HL-60/S4 treated with retinoic acid at 250 ng/mL for 4 days and 3 days (cell line): ENCODE measurements around the gene SORL1.

ENCODE experiments used
- in situ Hi-C: fragments of 300-500 bp; cut with MboI; formaldehyde crosslinking; loops from 2 replicates; pipeline ENCODE4 v1.7.0; 2022; ENCODE audit warnings: low sequenced_read_pairs

Gene SORL1

DNA sequence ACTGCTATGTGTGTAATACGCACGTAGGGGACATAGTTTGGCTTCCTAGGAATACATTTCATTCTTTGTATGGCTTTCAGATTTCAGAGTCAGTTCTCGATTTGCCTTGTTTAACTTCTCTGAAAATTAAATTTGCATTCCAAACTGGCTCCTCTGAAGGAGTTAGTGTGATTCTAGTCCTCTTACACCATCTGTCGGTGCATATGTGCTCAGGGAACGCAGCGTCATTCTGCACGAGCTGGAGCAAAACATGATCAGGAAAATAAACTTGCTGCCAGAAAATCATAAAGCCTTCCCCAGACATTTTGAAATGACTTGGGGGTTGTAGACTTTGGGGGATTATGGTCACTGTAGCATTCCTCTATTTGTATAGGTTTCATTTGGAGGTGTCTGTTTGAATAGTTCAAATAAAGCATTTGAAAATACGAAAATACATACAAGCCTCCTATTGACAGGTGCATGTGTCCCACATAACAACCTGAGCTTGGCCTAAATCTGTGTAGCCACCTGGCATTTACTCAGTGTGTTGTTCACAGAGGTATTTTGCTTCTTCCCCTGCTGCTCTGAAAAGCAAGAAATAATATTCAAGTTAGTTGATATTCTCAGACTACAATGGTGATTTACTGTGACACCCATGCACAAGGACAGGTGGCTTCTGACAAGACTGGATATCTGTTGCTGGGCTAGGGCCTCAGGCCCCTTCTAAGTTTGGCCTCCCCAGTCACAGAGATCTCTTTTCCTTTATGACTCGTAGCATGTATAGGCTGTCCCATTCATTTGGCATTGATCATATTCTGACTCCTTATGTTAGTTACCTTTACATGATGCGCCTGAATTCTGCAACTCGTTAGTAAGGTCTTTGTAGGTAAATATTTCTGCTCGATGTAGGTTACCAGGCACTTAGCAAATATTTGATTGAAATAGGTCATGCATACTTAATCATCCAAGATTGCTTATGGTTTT, 82.3 kb downstream of the SORL1 start:
- in situ Hi-C loops, result no loop called here

DNA sequence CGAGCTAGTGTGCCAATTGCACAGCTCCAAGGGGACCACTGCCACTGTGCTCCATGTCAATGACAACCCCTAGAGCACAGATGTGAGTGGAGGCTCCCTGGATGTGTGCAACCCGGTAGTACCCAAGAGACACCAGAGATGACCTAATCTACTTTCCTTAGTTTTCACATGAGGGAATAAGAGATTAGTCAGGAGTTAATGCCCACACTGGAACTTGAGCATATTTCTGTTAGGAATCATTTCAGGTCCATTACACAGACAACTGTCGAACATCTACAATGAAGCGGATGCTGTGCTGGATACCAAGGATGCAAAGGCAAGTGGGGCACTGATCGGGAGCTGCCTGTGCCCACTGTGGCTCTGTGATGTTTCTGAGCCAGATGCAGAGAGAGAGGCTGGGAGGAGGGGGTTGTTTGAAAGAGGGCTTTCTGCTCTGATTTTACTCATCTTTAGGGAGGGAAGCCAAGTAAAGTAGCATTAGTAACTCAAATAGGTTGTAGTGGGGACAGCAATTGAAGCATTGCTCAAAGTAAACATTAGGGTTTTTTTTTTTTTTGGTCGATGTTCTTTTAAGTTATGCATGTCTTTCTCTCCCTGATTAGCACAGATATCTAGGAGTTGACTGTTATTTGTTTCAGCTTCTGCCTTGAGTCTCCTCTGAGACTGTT, 83.1 kb downstream of the SORL1 start:
- in situ Hi-C loops, result no loop called here

- in situ Hi-C loops, result no loop called here
These were observed 84.0 kb downstream of the SORL1 start for GRCh38 chr11:121536126-121536525.

DNA sequence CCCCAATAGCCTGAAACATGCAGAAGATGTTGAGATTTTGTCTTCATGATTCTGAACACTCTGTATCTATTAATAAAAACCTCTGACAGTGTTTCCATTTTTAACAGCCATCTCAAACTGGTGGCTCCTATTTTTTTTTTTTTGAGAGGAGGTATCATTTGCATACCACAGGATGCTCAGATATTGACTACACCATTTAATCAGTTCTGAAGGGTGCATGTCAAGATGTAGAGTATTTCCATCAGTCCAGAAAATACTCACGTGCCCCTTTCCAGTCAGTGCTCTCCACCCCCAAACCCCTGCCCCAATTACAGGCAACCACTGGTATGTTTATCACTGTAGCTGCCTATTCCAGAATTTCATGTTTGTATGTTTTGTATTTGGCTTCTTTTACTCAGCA, 85.9 kb downstream of the SORL1 start:
- in situ Hi-C loops, result no loop called here

DNA sequence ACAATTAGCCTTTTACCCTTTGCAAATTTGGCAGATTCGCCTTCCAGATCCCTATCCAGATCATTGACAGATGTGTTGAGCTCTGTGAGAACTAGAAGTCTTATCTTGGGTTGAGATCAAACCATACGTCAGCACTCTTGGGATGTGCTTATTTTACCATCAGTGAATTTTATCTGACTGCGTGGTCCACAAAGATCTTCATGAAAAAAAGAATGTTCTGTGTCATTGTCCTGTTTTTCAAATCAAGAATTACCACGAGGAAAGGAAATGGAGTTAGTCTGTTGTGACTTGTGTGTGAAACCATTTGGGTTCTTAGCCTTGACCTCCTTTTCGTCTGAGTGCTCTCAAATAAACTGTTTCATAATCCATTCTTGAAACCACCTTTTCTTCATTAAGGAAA, 86.9 kb downstream of the SORL1 start:
- in situ Hi-C loops, result no loop called here

- in situ Hi-C loops, result no loop called here
These were observed 88.5 kb downstream of the SORL1 start for GRCh38 chr11:121540627-121541026.

- in situ Hi-C loops, result no loop called here
These were observed 91.8 kb downstream of the SORL1 start for GRCh38 chr11:121543836-121544380.

DNA sequence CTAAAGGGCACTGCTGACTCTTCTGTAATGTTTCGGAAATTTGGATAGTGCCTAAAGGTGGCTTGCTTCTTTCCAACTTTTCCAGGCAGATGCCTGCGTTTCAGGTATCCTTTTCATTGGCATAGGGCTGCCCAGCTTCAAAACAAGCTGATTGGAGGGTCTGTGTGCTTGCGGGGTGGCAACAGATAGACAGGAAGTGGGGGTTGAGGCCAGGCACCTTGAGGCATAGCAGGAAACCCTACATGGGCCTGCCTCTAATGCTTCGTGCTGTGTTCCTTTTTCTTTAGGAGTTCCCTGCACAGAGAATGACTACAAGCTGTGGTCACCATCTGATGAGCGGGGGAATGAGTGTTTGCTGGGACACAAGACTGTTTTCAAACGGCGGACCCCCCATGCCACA, 92.8 kb downstream of the SORL1 start:
- in situ Hi-C loops, result no loop called here

DNA sequence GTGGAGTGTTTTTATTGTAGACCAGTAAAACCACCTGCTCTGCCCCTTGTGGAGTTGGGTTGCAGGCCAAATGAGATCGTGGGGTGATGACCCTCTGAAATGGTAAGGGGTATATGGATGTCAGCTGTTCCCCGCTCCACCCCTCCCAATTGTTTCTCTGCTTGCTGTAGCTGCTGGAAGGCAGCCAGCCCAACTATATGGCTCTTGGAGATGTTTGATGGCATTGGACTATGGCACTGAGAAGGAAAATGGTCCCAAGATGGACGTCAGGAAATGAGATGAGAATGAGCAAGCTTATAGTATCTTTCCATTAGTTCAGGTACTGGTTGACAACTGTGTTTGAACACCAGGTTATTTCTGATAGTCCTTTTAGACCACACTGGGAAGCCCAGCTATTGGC, 95.5 kb downstream of the SORL1 start:
- in situ Hi-C loops, result no loop called here

DNA sequence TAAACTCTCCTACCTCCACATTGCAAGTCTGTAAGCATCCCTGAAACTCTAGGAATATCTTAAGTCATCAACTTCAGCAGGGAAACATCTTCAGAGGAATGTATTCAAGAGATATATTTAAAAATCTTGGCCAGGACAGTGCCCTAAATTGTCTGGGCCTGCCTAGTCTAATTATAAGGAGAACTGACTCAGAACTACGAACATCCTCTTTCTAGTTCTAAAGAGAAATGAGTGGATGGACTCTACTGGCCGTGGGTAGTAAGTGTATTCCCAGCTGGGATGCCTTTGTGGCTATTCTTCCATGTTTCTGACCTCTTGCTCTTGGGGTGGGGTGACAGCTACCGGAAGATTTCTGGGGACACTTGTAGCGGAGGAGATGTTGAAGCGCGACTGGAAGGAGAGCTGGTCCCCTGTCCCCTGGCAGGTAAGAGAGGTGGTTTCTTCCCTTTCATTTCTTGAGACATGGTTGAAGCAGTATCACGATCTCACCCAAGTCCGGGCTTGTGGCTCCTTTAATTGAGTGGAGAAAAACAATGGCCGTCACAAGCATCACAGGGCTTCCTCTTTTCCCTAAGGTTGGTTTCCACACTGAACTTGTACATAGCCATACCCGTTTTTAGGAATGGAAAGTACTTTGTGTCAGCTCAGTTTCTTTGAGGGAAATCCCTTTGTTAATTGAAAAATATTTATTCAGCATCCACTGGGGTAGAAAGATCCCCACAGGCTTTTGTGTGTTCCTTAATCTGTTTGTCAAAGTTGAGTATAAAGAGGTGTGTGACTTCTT, 98.3 kb downstream of the SORL1 start:
- in situ Hi-C loops, result no loop called here

DNA sequence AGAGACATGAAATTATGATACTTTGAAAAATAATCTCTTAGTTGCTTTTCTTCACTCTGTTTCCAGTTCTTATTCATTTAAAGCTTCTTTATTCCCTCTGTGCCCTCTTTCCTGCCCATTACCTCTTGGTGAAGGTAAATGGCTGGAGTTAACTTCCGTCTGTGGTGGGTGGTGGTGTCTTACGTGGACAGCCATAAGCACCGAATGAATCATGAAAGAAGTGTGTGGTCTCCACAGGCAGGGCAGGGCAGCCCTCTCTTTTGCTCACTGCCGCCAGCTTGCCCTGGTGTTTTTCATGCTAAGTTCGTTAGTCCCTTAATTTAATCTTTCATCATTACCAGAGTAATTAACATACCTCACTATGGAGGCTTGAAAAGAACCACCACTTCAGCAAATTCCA, 99.3 kb downstream of the SORL1 start:
- in situ Hi-C loops, result no loop called here

GRCh38 chr11:121552154-121552553, 100.0 kb downstream of the SORL1 start:
- in situ Hi-C loops, result no loop called here

DNA sequence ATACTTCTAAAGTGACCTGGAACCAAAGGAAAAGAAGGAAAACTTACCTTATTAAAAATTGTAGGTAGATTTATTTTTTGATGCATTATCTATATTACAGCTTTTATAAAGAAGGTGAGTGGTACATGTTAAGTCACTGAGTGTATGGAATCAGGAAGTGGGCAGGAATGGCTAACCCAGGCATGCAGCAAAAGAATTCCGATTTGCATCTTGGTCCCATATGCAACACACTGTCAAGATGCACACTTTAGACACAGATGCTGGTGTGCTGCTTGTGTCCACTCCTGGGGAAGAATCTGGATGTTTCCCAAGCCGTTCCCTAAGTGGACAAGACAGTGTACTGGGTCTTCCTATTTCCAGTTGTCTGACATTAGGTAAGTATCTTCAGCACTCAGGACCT, 100.5 kb downstream of the SORL1 start:
- in situ Hi-C loops, result no loop called here

DNA sequence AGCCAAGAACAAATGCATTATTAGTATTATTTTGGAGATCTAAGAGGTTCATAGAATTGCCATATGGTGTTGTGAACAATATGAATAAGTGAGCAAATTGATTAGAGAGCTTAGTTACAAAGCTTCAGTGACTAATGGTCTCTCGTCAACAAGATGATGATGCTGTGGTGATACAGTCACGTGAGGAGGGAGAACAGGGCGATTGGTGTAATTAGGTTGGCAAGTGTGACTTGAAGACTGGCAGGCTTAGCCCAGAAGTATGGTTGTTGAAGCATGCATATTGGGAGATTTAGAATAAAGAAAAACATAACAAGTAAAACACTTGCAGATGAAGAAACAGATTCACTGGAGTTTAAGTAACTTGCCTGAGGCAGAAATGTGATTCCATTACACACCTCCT, 101.3 kb downstream of the SORL1 start:
- in situ Hi-C loops, result no loop called here

DNA sequence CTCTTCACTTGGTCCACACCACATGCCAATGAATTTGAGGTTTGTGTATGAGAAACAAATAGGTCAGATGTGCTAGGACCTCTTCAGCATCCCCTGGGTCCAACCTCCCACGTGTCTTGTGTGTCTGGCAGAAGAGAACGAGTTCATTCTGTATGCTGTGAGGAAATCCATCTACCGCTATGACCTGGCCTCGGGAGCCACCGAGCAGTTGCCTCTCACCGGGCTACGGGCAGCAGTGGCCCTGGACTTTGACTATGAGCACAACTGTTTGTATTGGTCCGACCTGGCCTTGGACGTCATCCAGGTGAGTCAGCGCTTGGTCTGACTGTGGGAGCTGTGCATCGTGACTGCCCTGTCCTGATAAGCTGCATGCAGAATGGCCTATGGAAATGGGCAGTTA, 101.7 kb downstream of the SORL1 start:
- in situ Hi-C loops, result no loop called here

DNA sequence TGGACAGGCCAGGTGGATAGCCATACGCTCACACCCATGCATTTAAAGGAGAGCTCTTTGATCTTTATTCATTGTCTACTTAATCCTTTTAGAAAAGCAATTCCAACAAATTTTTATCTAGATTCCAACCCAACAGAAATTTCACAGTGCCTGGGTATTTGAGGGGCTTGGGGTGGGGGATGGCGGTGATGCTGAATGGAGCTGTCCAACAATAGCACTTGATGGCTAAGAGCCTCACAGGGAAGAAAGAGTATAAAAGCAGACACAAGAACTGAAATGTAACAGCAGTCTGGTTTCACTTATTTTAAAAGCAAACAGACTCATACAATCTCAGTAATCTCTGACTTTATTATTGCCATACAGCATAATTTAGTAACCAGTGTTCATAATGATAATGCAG, 102.4 kb downstream of the SORL1 start:
- in situ Hi-C loops, result no loop called here

DNA sequence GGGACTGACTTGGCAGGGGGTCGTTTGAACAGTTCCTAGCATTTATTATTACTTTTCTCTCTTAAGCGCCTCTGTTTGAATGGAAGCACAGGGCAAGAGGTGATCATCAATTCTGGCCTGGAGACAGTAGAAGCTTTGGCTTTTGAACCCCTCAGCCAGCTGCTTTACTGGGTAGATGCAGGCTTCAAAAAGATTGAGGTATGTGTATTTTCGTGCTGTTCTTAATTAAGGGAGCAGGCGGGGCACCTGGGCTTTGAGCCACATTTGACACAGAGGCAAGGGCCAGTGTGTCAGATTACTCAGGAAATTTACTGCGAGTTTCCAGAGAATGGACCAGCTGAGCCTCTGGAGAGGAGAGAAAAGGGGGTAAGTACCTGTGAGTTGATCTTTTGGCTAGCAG, 103.0 kb downstream of the SORL1 start:
- in situ Hi-C loops, result no loop called here

- in situ Hi-C loops, result no loop called here
These were observed 104.8 kb downstream of the SORL1 start for GRCh38 chr11:121556937-121557336.

DNA sequence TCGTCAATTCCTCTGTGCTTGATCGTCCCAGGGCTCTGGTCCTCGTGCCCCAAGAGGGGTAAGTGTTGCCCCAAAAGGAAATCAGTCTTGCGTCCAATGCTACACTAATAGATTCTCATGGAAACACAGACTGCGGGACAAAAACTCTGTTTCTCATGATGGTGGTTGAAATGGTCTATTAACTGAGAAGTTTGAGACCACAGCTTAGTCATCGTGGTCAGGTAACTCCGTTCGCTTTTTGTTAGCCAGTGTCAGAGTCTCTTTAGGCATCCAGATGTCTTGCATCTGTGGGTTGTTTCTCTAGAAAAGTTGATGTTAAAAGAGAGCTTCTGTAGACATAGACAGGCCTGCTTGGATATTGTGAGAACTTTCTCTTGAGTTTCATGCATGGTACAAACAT, 105.2 kb downstream of the SORL1 start:
- in situ Hi-C loops, result no loop called here

GRCh38 chr11:121559606-121560200, 107.6 kb downstream of the SORL1 start:
- in situ Hi-C loops, result no loop called here

DNA sequence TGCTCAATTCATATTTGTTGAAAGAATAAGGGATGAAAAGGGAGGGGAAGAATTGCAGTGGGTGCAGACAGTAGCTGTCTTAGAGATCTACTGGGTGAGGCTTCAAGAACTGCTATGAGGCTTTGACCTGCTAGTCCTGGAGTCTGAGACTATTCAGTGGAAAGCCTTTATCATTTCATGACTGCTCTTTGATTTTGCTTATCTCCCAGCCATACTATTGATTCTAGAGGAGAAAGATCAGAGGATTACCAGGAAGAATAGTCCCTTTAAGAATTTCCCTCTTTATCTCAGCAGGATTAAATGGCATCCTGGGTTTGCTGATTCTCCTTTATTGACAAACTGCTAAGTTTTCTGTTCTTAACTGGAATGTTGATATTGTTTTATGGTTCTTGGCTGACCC, 108.1 kb downstream of the SORL1 start:
- in situ Hi-C loops, result no loop called here
